ENCODE results near the gene TNRC6A.
"Not testable (repeated sequence)": the region's sequence is repeated elsewhere in the genome, so short reads cannot be mapped to it uniquely, and the experiment has no call there.

DNA sequence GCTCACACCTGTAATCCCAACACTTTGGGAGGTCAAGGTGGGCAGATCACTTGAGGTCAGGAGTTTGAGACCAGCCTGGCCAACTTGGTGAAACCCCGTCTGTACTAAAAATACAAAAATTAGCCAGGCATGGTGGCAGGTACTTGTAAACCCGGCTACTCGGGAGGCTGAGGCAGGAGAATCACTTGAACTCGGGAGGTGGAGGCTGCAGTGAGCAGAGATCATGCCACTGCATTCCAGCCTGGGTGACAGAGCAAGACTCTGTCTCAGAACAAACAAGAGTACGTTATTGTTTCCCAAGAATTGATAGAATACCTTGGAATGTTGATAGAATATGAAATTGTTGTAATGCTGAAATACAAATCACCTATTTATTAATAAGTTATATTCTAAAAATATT is 20.4 kb downstream of the TNRC6A start:
- not testable (repeated sequence) for TF ChIP-seq TAF1 (IDR thresholded peaks at IDR 0.05; ENCODE audit: borderline replicate concordance, low read depth, low read length); POLR2A (IDR thresholded peaks at IDR 0.05; ENCODE audit: low read depth, low read length); POLR2AphosphoS5 (IDR thresholded peaks at IDR 0.05; ENCODE audit: low read depth, low read length)
